CD4-positive, alpha-beta T cell treated with Interleukin-17A for 4 hours (primary cell): ENCODE results near the gene KCNQ2.
A peak's percentile ranks its signal among the peaks of the same experiment; 100 is the strongest.
"Not testable (repeated sequence)": the region's sequence is repeated elsewhere in the genome, so short reads cannot be mapped to it uniquely, and the experiment has no call there.

Source experiments
- DNase-seq: peaks from one replicate; pipeline ENCODE4 v3.0.0-alpha.2; 2020; ENCODE audit warnings: mixed read lengths

The KCNQ2 gene

DNA sequence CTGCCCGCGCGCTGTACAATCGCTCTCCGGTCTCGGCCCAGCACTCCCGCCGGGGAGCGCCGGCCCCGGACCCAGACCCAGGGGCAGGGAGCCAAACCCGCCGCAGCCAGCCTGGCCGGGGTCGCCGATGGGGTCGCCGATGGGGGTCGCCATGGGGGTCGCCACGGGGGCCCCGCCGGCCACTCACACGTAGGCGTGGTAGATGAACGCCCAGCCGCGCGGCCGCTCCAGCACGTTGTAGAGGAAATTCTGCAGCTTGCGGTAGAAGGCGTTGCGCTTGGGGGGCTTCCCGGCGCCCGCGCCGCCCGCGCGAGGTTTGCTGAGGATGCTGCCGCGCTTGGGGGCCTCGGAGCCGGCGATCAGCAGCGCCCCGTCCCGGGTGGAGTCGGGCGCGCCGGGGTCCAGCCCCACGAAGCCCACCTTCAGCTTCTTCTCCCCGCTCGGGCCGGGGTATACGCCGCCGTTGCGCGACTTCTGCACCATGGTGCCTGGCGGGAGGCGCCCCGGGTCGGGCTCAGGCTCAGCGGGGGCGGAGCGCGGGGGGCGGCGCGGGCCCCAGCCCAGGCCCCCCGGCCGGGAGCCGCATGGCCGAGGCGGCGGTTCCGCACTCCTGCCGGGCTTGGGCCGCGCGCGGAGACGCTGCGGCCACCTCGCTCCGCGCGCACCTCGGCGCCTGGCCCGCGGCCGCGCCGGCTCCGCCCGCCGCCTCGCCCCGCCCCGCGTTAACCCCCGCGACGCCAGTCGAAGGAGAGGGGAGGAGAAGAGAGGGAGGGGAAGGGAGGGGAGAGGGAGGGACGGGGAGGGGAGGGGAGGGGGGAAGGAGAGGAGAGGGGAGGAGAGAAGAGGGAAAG, at the start of gene KCNQ2:
KCNQ2 (minus strand) TSS at position 675 of the 851 bp plus-strand sequence; CDS start at position 483, 192 bp downstream.
- DNase-seq = no peak

DNA sequence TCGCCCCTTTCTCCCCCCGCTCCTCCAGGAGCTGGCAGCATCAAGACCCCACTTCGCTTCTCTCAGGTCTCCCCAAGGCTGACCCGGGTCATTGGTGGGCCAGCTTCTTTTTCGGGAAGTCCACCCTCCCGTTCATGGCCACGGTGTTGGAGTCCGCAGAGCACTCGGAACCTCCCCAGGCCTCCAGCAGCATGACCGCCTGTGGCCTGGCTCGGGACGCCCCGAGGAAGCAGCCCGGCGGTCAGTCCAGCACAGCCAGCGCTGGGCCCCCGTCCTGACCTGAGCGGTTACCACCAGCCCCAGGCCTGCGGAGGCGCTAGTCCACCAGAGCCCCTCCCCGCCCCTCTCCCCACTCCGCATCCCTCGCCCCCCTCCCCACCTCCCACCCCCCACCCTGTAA, 49.1 kb upstream of the KCNQ2 start:
- DNase-seq = no peak

DNA sequence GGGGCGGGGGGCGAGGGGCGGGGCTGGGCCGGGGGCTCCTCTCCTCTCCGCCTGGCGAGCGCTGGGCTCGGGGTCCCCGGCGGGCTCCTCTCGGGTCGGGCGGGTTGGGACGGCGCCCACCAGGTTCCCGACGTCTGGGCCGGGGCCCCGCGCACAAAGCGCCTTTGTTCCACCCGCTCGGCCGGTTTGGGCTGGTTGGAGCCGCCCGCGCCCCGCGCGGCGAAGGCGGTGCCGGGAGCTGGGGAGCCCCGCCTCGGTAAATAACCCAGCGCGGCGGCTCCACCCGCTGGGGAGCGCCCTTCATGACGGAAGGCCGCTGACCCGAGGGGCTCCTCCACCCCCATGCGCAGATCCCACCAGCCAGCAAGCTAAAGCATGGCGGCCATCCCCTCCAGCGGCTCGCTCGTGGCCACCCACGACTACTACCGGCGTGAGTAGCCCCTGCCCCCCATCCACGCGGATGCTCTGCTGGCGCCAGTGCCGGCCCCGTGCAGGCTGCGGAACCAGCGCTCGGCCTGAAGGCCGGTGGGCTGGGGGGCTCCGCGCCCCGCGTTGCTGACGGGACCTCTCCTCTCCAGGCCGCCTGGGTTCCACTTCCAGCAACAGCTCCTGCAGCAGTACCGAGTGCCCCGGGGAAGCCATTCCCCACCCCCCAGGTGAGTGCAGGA, 48.6 kb upstream of the KCNQ2 start:
- DNase-seq = peak; percentile 72

DNA sequence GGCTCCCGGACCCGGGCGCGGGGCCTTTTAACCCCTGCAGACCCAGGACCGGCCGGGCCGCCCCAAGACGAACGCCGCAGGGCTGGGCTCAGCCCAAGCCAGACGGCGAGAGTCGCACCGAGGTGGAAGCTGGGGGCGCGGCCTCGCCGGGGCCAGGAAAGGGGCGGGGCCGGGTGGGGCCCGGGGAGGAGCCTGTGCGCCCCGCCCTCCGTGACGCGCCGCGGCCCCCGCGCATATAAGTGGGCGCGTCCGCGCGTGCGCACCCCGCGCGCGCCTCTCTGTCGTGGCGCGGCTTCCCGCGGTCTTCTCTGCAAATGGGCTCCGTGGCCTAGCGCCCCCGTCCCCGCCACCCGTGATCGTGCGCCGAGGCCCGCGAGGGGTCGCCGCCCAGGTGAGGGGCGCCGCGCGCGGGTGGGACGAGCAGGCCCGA, 48.1 kb upstream of the KCNQ2 start, which contains the start of gene PPDPF:
PPDPF (plus strand) TSS at position 262 of the 430 bp plus-strand sequence. CDS start 544 bp downstream, outside the sequence.
- DNase-seq = peak; percentile 86

DNA sequence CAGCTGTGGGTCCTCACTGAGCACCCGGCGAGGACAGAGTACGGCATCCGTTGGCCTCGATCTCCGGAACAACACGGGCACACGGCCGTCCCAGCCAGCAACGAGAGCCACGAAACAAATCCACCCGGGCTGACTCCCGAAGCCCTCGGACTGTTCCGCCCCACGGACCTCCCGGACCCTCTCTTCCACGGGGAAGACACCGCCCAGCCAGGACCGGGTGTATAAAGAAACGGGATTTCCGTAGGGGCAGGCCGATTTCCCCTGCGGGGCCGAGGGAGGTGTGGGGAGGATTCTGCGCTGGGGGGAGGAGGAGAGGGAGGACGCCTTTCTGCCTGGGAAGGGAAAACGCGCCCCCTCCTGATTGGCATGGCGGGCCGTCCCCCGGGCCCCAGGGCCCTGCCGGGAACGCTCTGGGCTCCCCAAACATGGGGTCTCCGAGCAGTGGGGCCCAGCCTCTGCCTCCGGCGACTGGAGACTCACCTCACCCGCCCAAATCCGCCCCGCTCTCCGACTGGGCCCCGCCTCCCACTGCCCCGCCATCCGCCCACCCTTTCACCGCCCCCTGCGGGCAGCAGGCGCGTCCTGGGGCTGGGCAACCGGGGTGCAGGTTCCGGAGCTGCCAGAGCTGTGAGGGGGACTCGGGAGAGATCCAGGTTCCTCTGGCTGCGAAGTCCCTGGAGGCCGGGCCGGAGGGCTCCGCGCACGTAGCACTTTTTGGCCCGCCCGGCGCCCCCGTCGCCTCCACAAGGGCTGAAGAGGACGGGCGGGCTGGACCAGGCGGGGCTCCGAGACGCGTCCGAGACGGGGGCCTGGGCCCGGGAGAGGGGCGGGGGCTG, 47.4 kb upstream of the KCNQ2 start:
- peak; percentile 81 for DNase-seq

DNA sequence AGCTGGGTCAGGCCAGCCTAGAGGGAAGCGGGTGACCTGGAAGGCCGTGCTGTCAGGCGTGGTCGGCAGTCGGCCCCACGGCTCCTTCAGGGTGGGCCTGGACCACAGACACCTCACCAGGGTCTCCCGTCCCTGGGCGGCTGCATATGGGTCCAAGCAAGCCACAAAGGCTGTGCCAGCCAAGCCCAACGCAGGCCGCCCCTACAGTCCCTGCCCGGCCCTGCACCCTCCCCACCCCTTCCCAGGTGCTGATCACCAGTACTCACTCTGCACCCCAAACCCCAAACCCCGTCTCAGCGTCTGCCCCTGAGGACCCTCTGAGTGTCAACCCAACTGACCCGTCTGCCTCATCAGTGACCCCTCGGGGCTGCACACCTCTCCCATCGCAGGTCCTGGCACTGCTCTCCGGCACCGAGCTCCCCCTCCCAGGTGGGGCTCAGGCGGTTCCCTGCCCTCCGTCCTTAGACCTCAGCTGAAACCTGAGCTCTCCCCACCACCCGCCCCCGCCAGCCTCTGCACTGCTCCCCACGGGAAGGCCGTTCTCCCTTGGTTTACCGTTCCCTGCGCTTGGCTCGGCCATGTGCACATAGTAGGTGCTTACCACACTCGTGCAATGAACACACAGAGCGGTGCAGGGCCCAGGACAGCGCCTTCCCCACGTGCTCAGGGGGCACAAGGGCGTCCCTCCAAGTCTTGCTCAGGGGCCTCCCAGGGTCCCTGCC, 46.7 kb upstream of the KCNQ2 start:
- no peak for DNase-seq

DNA sequence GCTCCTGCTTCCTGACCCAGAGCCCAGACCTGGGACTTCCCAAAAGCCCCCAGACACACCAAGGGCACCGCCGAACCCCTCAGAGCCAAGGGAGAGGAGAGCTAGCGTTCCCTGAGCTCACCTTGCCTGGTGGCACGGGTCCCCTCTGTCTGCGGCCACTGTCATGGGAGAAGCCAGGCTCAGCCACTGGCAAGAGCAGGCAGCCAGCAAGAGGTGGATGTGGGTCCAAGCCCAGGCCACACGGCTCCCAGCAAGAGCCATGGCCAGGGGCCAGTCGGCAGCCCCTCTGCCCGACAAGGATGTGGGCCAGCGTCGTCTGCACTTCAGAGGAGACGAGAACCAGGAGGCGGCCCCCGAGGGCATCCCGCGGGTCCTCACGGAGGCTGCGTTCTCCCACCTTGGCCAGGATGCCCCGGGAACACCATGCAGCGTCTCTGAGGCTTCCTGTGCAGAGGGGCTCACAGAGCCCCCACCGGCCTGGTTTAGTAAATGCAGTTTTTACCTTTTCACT, 46.0 kb upstream of the KCNQ2 start:
- no peak for DNase-seq

DNA sequence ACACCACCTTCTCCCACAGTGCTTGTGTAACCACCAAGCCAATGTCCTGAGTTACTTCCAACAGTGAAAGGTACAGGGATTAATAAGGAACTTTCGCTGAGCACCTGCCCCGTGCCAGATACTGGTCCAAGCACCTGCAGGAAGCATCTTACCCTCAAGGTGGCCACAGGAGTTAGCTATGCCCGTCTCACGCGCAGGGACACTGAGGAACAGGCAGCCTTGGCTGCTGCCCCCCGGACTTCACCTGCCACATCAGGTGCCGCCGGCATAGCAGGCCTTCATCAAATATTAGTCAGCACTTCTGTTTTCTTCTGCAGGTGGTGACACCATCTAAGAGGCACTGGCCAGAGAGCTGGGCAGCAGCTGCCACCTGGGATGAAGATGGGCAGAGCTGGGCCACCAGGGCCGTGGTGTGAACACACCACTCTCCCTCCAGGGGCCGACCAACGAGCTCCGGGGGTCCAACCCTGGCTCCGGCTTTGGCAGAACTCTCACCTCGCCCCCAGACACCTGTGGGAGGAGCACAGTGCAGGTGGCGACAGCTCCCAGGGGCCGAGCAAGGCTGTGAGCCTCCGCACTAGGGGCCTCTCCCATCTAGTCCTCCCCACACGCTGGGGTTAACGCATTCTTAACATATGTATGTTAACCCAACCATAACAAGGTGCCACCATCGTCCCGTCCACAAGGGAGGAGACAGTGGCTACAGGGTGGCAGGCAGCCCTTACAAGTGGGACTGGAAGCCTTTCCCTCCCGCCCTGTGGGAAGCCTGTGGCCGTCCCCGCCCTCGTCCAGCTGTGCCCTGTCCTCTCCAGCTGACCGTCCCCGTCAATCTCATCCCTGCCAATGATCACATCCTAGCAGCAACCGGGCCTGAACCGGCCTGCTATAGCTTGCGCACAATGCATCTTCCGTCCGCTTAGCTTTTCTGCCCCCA, 45.2 kb upstream of the KCNQ2 start:
- no peak for DNase-seq

DNA sequence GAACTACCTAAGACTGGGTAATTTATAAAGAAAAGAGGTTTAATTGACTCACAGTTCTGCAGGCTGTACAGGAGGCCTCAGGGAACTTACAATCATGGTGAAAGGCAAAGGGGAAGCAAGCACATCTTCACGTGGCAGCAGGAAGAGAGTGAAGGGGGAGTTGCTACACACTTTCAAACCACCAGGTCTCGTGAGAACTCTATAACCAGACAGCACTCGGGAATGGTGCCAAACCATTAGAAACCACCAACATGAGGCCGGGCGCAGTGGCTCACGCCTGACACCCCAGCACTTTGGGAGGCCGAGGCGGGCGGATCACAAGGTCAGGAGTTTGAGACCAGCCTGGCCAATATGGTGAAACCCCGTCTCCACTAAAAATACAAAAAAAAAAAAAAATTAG, 42.1 kb upstream of the KCNQ2 start:
- not testable (repeated sequence) for DNase-seq

DNA sequence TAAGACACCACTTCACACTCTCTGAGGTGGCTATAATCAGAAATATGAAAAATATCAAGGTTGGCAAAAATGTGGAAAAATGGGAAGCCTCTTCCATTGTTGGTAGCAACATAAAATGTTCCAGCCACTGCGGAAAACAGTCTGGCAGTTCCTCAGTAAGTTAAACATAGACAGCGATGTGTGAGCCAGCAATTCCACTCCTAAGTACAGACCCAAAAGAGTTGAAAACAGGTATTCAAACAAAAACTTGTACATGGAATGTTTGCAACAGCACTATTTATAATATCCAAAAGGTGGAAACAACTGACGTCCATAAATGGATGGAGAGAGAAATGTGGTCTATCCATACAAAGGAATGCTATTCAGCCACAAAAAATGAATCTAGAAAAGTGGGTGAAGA, 40.8 kb upstream of the KCNQ2 start:
- DNase-seq = no peak

DNA sequence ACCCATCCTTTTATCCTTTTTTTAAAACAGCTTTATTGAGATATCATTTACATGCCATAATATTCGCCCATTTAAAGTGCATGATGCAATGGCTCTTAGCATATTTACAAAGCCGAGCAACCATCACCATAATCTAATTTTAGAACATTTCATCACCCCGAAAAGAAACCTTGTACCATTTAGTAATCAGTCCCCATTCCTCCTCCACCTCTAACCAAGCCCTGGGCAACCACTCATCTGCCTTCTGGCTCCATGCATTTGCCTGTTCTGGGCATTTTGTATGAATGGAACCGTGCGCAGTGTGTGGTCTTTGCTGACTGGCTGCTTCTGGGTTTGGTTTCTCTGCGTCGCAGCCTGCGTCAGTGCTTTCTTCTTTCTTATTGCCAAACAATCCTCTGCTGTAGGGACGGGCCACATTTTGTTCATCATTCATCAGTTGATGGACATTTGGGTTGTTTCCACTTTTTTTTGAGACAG, 36.7 kb upstream of the KCNQ2 start:
- no peak for DNase-seq

DNA sequence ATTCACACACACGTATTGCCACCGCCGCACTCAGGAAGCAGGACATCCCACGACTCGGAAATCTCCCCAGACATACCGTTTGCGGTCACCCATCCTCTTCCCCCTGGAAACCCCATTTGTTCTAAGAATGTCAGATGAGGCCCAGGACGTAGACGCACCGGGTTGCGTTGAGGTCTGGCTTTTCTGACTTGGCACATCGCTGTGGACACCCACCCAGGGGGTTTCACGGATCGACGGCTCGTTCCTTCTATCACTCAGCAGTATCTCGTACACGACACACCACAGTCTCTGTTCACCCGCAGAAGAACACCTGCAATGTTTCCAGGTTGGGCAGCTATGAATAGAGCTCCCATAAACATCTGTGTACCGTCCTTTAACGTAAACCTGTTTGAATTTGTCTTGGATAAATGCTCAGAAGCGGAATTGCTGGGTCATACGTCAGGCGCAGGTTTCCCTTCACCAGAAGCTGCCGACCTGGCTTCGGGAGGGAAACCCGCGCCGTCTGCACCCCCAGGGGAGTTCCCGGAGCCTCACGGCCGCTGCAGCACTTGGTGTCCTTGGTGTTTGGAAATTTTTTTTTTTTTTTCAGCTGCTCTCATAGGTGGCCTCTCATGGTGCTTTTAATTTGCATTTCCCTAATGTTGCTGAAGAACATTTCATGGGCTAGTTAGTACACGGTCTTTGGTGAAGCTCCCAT, 35.8 kb upstream of the KCNQ2 start:
- no peak for DNase-seq

DNA sequence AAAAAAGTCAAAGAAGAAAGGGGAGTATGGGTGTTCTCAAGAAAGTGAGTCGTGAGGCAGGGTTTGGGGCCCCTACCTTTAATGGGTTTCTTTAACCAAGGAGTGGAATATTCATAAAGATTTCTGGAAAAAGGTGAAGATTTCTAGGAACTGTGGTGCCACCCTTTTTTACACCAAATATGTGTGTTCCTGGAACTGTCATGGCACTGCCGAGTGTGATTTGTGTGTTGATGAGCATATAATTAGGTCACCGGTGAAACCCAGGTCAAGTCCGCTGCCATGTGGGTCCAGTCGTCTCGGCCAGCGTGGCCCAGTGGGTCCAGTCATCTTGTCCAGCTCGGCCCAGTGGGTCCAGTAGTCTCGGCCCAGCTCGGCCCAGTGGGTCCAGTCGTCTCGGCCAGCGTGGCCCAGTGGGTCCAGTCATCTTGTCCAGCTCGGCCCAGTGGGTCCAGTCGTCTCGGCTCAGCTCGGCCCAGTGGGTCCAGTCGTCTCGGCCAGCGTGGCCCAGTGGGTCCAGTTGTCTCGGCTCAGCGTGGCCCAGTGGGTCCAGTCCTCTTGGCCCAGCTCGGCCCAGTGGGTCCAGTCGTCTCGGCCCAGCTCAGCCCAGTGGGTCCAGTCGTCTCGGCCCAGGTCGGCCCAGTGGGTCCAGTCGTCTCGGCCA, 34.8 kb upstream of the KCNQ2 start:
- no peak for DNase-seq

DNA sequence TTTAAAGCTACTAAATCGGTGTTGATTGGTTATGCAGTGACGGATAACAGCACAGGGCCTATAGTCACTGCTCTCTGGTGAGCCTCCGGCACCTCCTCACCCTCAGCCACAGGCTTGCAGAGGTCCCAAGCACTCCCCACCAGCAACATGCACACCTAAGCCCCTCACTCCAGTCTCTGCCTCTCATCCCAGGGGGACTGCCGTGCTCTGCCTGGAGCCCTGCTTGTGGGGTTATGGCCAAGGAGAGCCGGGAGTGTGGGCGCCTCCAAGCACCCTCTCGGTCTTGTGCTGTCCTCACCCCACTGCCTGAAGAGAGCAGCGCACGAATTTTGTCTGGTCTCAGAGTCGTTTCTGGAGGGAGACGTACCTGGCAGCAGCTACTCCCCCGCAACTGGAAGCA, 33.3 kb upstream of the KCNQ2 start:
- DNase-seq = no peak

DNA sequence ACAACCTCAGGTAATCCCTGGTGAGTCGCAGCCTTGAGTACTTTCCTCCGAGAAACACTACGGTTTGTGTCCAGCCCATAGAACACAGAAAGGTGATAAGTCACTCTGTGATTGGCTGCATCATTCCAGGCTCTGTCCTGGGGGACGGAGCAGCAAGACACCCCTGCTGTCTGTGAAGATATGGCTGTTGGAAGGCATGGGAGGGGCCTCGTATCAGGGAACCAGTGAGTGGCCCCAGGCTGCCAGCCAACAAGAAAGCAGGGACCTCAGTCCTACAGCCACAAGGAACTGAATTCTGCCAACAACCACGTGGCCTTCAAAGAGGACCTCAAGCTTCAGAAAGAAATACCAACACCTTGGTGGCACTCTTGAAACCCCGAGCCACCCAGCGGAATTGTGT, 32.8 kb upstream of the KCNQ2 start:
- DNase-seq = no peak

DNA sequence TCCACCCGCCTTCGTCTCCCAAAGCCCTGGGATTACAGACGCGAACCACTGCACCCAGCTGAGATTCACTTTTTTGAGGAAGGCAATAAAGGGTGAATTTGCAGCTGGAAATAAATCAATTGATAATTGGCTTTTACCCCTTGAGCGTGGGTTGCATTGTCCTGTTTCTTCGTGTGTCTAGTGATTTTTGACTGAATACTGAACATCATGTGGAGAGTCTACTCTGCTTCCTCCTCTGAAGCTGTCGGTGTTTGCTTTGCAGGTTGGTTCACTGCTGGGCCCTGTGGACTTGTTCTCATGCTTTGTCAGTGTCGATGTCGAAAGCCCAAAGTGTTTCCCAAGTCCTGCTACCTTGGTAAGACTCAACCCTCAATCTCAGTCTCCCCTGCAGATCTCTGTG, 32.2 kb upstream of the KCNQ2 start:
- DNase-seq = no peak

DNA sequence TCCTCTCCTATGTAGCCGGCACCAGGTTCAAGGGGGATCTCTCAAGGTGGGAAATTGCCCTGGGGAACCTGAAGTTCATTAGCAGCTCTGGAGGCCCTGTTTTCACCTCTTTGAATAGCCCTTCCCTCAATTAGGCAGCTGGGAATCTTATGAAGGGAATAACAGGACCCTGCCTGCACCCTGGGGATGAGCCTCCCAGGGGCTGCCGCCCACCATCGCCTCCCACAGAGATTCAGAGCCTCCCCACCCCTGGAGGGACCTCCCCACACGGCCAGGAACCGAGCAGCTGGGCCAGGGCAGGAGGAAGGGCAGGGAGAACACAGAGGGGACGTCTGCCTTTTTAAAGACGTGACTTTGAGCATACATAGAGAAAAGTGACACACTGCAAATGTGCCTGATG, 31.1 kb upstream of the KCNQ2 start:
- no peak for DNase-seq

DNA sequence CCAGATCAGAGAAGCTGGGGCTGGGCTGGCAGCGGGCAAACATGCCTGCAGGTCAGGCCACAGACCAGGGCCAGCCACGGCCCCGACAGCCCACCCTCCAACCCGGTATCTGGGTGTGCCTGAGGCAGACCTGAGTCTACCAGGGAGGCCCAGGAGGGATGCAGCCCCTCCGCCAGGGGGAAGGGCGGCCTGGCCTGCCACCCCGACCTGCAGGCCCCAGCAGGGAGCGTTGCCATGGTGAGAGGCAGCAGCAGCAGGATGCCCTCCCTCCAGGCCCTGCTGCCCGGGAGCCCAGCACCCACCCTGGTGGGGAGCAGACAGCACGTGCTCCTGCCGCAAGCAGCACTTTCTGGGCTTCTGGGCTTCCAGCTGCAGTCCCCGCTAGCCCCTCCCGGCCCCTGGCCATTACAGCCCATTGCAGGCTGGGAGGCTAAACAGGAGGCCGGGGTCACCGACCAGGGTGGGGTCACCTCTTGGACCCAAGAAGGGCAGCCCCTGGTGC, 30.3 kb upstream of the KCNQ2 start:
- no peak for DNase-seq

DNA sequence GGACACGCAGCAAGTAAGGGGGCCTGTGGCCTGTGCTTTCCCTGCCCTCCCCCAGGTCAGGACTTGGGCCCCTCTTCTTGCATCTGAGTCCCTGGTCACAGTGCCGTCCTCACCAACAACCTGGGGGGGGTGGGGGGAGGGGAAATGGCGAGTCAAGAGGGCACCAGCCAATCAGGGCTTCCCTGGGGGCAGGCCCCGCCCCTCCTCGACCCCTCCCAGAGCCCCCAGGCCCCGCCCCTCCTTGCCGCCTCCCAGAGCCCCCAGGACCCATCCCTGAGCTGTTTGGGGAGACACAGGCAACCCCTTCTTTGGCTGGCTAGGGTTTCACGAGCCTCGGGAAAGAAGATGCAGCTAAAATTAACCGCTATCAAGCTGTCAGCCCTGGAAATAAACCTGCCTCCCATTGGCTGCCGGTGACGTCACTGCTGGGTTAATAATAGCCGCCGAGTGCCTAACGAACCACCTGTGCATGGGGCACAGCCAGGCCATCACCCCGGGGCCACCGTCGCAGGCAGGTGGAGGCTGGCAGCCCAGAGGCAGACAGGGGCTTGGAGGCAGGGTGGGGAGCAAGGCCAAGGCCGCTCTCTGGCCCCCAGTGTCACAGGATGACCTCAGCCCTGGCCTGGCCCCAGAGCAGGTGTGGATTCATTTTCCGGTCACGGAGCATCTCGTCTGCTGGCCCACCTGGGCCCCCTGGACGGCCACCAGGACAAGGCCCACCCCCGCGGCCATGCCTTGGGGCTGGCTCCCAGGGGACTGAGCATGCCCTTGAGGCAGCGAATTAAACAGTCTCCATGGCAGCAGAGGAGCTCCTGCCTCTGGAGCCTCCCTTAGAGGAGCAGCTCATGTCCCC, 29.6 kb upstream of the KCNQ2 start:
- no peak for DNase-seq
